AG09319 (cell line): ENCODE measurements around the gene SERINC5.

ENCODE experiments used
- DNase-seq: peaks from one replicate; pipeline ENCODE4 v3.0.0-alpha.2; 2010; ENCODE audit warnings: low read depth; ENCODE audit errors: extremely low read depth
- TF ChIP-seq, protein P1 (sequence below): IDR thresholded peaks from 2 replicates; pipeline ENCODE4 v1.5.1; 2011; ENCODE audit warnings: low read depth, mild to moderate bottlenecking, inconsistent platforms, low read length, moderate library complexity

Gene SERINC5

DNA sequence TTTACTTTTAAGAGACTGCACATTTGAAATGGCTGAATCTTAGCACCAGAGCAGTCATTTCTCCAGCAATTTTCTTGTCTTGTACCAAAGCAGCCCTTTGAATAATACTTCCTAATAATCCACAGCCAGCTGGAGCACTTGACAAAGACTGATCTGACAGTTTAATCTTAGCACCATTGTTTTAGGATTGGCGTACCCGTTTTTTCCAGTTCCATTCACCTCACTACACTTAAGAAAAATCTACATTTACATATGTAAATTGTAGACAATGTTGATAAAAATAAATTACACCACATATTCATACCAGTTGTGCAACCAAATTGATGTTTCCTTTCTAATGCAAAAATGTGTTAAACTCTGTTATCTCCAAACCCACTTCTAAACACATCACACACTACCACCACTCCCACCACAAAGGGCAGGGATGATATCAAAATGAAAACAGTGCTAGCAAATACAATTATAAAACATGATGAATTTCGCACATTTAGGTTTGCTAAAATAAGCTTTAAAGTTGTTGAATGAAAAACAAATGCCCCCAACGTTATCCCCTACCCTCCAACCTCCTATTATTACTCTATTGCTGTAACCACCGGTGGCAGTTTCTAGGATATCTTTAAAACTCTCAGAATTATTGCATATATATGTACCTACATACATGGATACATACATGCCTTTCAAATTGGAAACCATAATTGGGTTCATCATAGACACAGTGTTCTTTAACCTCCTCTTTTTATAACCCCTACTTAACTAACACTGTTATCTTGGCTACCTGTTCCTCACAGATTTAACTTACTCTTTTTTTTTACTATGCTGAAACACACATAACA is 21.5 kb downstream of the SERINC5 start:
- no peak for DNase-seq
- TF ChIP-seq, protein P1, sequence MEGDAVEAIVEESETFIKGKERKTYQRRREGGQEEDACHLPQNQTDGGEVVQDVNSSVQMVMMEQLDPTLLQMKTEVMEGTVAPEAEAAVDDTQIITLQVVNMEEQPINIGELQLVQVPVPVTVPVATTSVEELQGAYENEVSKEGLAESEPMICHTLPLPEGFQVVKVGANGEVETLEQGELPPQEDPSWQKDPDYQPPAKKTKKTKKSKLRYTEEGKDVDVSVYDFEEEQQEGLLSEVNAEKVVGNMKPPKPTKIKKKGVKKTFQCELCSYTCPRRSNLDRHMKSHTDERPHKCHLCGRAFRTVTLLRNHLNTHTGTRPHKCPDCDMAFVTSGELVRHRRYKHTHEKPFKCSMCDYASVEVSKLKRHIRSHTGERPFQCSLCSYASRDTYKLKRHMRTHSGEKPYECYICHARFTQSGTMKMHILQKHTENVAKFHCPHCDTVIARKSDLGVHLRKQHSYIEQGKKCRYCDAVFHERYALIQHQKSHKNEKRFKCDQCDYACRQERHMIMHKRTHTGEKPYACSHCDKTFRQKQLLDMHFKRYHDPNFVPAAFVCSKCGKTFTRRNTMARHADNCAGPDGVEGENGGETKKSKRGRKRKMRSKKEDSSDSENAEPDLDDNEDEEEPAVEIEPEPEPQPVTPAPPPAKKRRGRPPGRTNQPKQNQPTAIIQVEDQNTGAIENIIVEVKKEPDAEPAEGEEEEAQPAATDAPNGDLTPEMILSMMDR, result no peak

DNA sequence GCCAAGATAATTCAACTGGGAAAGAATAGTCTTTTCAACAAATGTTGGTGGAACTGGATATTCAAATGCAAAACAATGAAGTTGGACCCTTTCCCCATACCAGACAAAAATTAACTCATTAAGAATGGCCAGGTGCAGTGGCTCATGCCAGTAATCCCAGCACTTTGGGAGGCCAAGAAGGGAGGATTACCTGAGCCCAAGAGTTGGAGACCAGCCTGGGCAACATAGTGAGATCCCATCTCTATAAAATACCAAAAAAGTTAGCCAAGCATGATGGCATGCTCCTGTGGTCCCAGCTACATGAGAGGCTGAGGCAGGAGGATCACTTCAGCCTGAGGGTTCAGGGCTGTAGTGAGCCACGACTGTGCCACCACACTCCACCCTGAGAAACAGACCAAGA is 24.2 kb downstream of the SERINC5 start:
- TF ChIP-seq, protein P1, result no peak
- no peak for DNase-seq

DNA sequence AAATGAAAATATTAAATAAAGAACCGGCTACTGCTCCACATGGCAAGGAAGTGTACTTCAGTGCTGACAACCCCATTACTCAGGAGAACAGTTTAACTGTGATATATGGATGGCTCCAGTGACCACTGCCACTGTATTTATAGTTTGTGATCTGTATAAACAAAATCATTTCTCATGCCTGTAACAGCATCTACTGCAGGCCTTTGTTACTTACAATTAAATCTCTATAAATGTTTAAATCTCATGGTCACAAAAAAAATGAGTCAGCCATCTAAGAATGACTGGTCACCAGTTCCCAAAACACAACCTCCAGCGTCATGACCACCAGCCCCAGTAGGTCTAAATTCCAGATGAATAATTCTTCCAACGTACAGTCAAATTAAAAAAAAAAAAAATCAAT is 24.6 kb downstream of the SERINC5 start:
- no peak for DNase-seq
- TF ChIP-seq, protein P1, result no peak

DNA sequence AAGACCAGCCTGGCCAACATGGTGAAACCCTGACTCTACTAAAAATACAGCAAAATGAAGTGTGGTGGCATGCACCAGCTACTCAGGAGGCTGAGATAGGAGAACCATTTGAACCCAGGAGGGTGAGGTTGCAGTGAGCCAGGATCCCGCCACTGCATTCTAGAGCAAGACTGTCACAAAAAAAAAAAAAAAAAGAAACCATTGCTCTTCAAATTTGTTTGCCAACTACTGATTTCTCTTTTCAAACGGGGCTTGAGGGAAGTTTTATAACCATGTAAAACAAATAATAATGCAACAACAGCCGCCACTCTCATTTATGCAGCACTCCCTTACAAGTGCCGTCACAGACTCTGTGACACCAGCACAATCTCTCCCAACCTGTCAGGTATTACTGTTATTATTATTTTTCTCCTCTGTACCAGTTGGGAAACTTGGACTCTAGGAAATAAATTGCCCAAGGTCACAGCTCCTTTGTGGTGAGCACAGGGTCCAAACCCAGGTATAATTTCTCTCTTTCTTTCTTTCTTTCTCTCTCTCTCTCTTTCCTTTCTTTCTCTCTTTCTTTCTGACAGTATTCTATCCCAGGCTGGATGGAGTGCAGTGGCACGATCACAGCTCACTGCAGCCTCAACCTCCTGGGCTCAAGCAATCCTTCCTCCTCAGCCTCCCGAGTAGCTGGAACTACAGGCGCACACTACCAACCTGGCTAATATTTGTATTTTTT is 25.4 kb downstream of the SERINC5 start:
- TF ChIP-seq, protein P1, result no peak
- no peak for DNase-seq

DNA sequence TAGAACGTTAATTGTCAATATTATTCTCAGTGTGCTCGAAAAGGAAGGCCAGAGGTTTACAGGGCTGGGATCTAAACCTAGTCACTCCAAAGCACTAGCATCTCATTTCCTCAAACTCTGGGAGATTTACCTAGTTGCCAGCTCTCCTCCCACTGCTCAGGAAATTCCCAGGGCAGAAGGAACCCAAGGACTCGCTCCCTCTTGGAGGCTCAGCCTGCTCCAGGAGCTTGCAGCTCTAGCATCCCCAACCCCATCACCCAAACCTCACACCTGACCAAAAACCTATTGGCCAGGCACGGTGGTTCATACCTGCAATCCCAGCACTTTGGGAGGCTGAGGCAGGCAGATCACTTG is 26.0 kb downstream of the SERINC5 start:
- TF ChIP-seq, protein P1, result no peak
- DNase-seq, result no peak

DNA sequence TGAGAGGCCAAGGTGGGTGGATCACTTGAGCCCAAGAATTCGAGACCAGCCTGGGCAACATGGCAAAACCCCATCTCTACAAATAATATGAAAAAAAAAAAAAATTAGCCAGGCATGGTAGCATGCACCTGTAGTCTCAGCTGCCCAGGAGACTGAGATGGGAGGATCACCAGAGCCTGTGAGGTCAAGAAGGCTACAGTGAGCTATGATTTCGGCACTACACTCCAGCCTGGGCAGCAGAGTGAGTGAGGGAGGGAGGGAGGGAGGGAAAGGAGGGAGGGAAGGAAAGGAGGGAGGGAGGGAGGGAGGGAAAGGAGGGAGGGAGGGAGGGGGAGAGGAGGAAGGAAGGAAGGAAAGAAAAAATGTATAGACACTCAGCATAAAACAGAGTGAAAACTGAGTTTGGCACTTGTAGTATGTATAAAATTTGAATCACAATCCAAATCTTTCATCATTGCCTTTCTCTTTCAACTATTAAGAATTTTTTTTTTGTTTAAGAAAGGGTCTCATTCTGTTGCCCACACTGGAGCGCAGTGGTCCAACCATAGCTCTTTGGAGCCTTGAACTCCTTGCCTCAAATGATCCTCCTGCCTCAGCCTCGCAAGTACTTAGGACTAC is 27.8 kb downstream of the SERINC5 start:
- TF ChIP-seq, protein P1, result no peak
- no peak for DNase-seq

DNA sequence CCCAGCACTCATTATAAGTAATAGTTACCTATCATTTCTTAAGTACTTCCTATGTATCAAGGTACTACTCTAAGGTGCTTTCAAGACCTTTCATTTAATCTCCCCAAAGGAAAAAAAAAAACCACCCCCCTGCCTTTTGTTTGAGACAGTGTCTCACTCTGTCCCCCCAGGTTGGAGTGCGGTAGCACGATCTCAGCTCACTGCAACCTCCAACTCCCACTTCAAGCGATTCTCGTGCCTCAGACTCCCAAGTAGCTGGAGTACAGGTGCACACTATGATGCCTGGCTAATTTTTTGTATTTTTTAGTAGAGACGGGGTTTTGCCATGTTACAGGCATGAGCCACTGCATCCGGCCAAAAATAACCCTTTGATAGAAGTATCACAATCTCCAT is 29.9 kb downstream of the SERINC5 start:
- TF ChIP-seq, protein P1, result no peak
- DNase-seq, result no peak
